Activated CD4-positive, alpha-beta T cell treated with anti-CD3 and anti-CD28 coated beads, Interleukin-2, amount 10 ng/mL, durations not matched to agents 24 days and 14 days (primary cell): ENCODE measurements around the gene PTPRC. TPM values are rescaled to one million over a fixed set of nuclear protein-coding genes. Genes with fewer than 3 reads are reported as not detected.
A peak's percentile ranks its signal among the peaks of the same experiment; 100 is the strongest.

Experiments used
- DNase-seq: peaks from one replicate; pipeline ENCODE4 v3.0.0; 2022
- H3K27ac Mint-ChIP-seq: one replicate; pipeline ENCODE4 v1.8.0; 2022; ENCODE audit warnings: mild to moderate bottlenecking, mixed read lengths
- H3K27me3 Mint-ChIP-seq: one replicate; pipeline ENCODE4 v1.8.0; 2022; ENCODE audit warnings: mixed read lengths
- H3K36me3 Mint-ChIP-seq: one replicate; pipeline ENCODE4 v1.8.0; 2022; ENCODE audit warnings: low read depth, mild to moderate bottlenecking, mixed read lengths
- H3K4me1 Mint-ChIP-seq: one replicate; pipeline ENCODE4 v1.8.0; 2021; ENCODE audit warnings: mixed read lengths
- H3K4me3 Mint-ChIP-seq: one replicate; pipeline ENCODE4 v1.8.0; 2022; ENCODE audit warnings: mild to moderate bottlenecking, moderate library complexity, mixed read lengths
- H3K9me3 Mint-ChIP-seq: one replicate; pipeline ENCODE4 v1.8.0; 2021; ENCODE audit warnings: mixed read lengths
- intact Hi-C: fragments of 100-400 bp; cut with micrococcal nuclease; formaldehyde crosslinking; loops from one replicate; pipeline ENCODE4 v1.15.1; 2023
- total RNA-seq: library from RNA; stranded (reverse); gene quantifications from 2 replicates; pipeline ENCODE4 v1.2.3, GENCODE V29; 2022

The PTPRC gene
- total RNA-seq, 1 donor from 2014 or later: 438 TPM

- DNase-seq: peak; percentile 32
- H3K4me1 Mint-ChIP-seq: peaks cover 38% of the 10 kb centered on the region
- peaks cover 56% of the 10 kb centered on the region for H3K36me3 Mint-ChIP-seq
- H3K4me3 Mint-ChIP-seq: peak overlapping the region; percentile 89
- H3K27me3 Mint-ChIP-seq: no peaks in the 10 kb centered on the region
- intact Hi-C loops: loop anchor here (5.0 kb wide), 2 partner anchors 294 to 486 kb away; partner anchors contain the start of gene NEK7
- H3K9me3 Mint-ChIP-seq: no peaks in the 10 kb centered on the region
- H3K27ac Mint-ChIP-seq: peak overlapping the region; percentile 97
Measured at GRCh38 chr1:198642983-198643382, 4.1 kb downstream of the PTPRC start.

GRCh38 chr1:198643808-198644207, 5.0 kb downstream of the PTPRC start:
- Mint-ChIP-seq H3K9me3 (no peaks in the 10 kb centered on the region), H3K4me1 (peaks cover 42% of the 10 kb centered on the region), H3K27me3 (no peaks in the 10 kb centered on the region), H3K4me3 (peak overlapping the region; percentile 89), H3K27ac (peak overlapping the region; percentile 97), H3K36me3 (peaks cover 64% of the 10 kb centered on the region)
- intact Hi-C loops: loop anchor here (5.0 kb wide), 2 partner anchors 293 to 487 kb away; partner anchors contain the start of gene NEK7
- DNase-seq: peak; percentile 69

- Mint-ChIP-seq H3K27me3 (no peaks in the 10 kb centered on the region), H3K4me3 (peak overlapping the region; percentile 81), H3K36me3 (peaks cover 68% of the 10 kb centered on the region), H3K9me3 (peaks cover 5% of the 10 kb centered on the region), H3K27ac (peak overlapping the region; percentile 80), H3K4me1 (peaks cover 70% of the 10 kb centered on the region)
- DNase-seq: peak; percentile 70
- intact Hi-C loops: loop anchor here (5.0 kb wide), 2 partner anchors 275 to 870 kb away; partner anchors contain the start of gene DENND1B
Measured at GRCh38 chr1:198647055-198647454, 8.2 kb downstream of the PTPRC start.

- peak overlapping the region; percentile 81 for H3K4me3 Mint-ChIP-seq
- H3K36me3 Mint-ChIP-seq: peaks cover 59% of the 10 kb centered on the region
- no peak for DNase-seq
- intact Hi-C loops: loop anchor here (1.0 to 5.0 kb wide), 3 partner anchors 9 to 871 kb away; partner anchors contain the start of gene DENND1B
- peaks cover 64% of the 10 kb centered on the region for H3K4me1 Mint-ChIP-seq
- no peaks in the 10 kb centered on the region for H3K27me3 Mint-ChIP-seq
- H3K9me3 Mint-ChIP-seq: peaks cover 5% of the 10 kb centered on the region
- peak overlapping the region; percentile 88 for H3K27ac Mint-ChIP-seq
Measured at GRCh38 chr1:198648592-198648991, 9.8 kb downstream of the PTPRC start.

- no peaks in the 10 kb centered on the region for H3K27me3 Mint-ChIP-seq
Measured at GRCh38 chr1:198649232-198649967, 10.6 kb downstream of the PTPRC start.

GRCh38 chr1:198649968-198650338, 11.1 kb downstream of the PTPRC start:
- peaks cover 51% of the 10 kb centered on the region for H3K36me3 Mint-ChIP-seq
- H3K4me1 Mint-ChIP-seq: peaks cover 58% of the 10 kb centered on the region
- H3K27ac Mint-ChIP-seq: peak overlapping the region; percentile 88
- peak overlapping the region; percentile 81 for H3K4me3 Mint-ChIP-seq
- intact Hi-C loops: loop anchor here (1.0 to 5.0 kb wide), 3 partner anchors 9 to 873 kb away; partner anchors contain the start of gene DENND1B
- H3K27me3 Mint-ChIP-seq: no peaks in the 10 kb centered on the region
- H3K9me3 Mint-ChIP-seq: peaks cover 5% of the 10 kb centered on the region
- peak; percentile 80 for DNase-seq

More at GRCh38 chr1:198649232-198649967, 10.6 kb downstream of the PTPRC start:
- Mint-ChIP-seq H3K4me3 (peak overlapping the region; percentile 81), H3K27ac (peak overlapping the region; percentile 88), H3K9me3 (peaks cover 5% of the 10 kb centered on the region), H3K36me3 (peaks cover 55% of the 10 kb centered on the region), H3K4me1 (peaks cover 61% of the 10 kb centered on the region)
- intact Hi-C loops: loop anchor here (5.0 kb wide), 2 partner anchors 273 to 872 kb away; partner anchors contain the start of gene DENND1B
- DNase-seq: peak; percentile 45

GRCh38 chr1:198650506-198650905, 11.7 kb downstream of the PTPRC start:
- Mint-ChIP-seq H3K36me3 (peaks cover 50% of the 10 kb centered on the region), H3K27ac (peak overlapping the region; percentile 88), H3K9me3 (peaks cover 5% of the 10 kb centered on the region), H3K4me1 (peaks cover 57% of the 10 kb centered on the region), H3K27me3 (no peaks in the 10 kb centered on the region), H3K4me3 (peak overlapping the region; percentile 81)
- peak; percentile 55 for DNase-seq
- intact Hi-C loops: loop anchor here (1.0 kb wide), 1 partner anchor 9 kb away; no protein-coding TSS in a partner anchor

- Mint-ChIP-seq H3K27me3 (no peaks in the 10 kb centered on the region), H3K4me1 (peaks cover 61% of the 10 kb centered on the region), H3K36me3 (peaks cover 52% of the 10 kb centered on the region), H3K9me3 (peaks cover 5% of the 10 kb centered on the region), H3K4me3 (peak overlapping the region; percentile 74), H3K27ac (peak overlapping the region; percentile 76)
- DNase-seq: peak; percentile 61
- intact Hi-C loops: no loop called here
Measured at GRCh38 chr1:198651650-198652400, 13.0 kb downstream of the PTPRC start.

GRCh38 chr1:198653808-198654413, 15.1 kb downstream of the PTPRC start:
- DNase-seq: no peak
- Mint-ChIP-seq H3K4me1 (peaks cover 61% of the 10 kb centered on the region), H3K27me3 (no peaks in the 10 kb centered on the region), H3K4me3 (peak overlapping the region; percentile 28), H3K36me3 (peaks cover 42% of the 10 kb centered on the region), H3K9me3 (peaks cover 5% of the 10 kb centered on the region), H3K27ac (peak overlapping the region; percentile 18)
- intact Hi-C loops: no loop called here

- H3K4me3 Mint-ChIP-seq: peak overlapping the region; percentile 83
- peaks cover 32% of the 10 kb centered on the region for H3K36me3 Mint-ChIP-seq
- peaks cover 51% of the 10 kb centered on the region for H3K4me1 Mint-ChIP-seq
- DNase-seq: peak; percentile 69
- intact Hi-C loops: loop anchor here (1.0 to 2.0 kb wide), 3 partner anchors 14 to 137 kb away; no protein-coding TSS in a partner anchor
- H3K27ac Mint-ChIP-seq: peak overlapping the region; percentile 93
- H3K27me3 Mint-ChIP-seq: no peaks in the 10 kb centered on the region
- H3K9me3 Mint-ChIP-seq: no peaks in the 10 kb centered on the region
Measured at GRCh38 chr1:198655459-198656121, 16.8 kb downstream of the PTPRC start.

GRCh38 chr1:198656500-198656932, 17.7 kb downstream of the PTPRC start:
- Mint-ChIP-seq H3K36me3 (peaks cover 31% of the 10 kb centered on the region), H3K4me3 (peak overlapping the region; percentile 83)

GRCh38 chr1:198657550-198658064, 18.8 kb downstream of the PTPRC start:
- Mint-ChIP-seq H3K4me3 (peak overlapping the region; percentile 92), H3K27ac (peak overlapping the region; percentile 86), H3K9me3 (no peaks in the 10 kb centered on the region), H3K4me1 (peaks cover 43% of the 10 kb centered on the region), H3K36me3 (peaks cover 27% of the 10 kb centered on the region), H3K27me3 (no peaks in the 10 kb centered on the region)
- peak; percentile 77 for DNase-seq
- intact Hi-C loops: loop anchor here (1.0 to 2.0 kb wide), 4 partner anchors 9 to 77 kb away; no protein-coding TSS in a partner anchor

More at GRCh38 chr1:198656500-198656932, 17.7 kb downstream of the PTPRC start:
- Mint-ChIP-seq H3K9me3 (no peaks in the 10 kb centered on the region), H3K27ac (peak overlapping the region; percentile 97), H3K4me1 (peaks cover 46% of the 10 kb centered on the region), H3K27me3 (no peaks in the 10 kb centered on the region)
- intact Hi-C loops: loop anchor here (1.0 to 2.0 kb wide), 3 partner anchors 15 to 138 kb away; no protein-coding TSS in a partner anchor
- peak; percentile 93 for DNase-seq
